Body of pancreas (tissue), 4 donors: ENCODE results near the gene DNAJB14. TPM values are rescaled to one million over a fixed set of nuclear protein-coding genes. Genes with fewer than 3 reads are reported as not detected.

Source experiments
- ATAC-seq: fragments of 150-250 bp; one replicate; pipeline ENCODE4 v1.9.1; 2016
- DNase-seq, 4 donors: peaks; one replicate each; pipeline ENCODE4 v3.0.0-alpha.2; 2019
- H3K27ac ChIP-seq, 4 donors: fragments of 200-600 bp; sonication (generic); 1 replicate in 3 of 4; 2 replicates in 1 of 4; pipeline versions ENCODE4 v1.5.1 to v1.6.1; 2016 to 2019; ENCODE audit warnings: mild to moderate bottlenecking in 1 of 4, mixed read lengths in 1 of 4, moderate library complexity in 1 of 4
- H3K27me3 ChIP-seq, 2 donors: fragments of 200-600 bp; sonication (generic); one replicate each; pipeline ENCODE4 v1.6.0; 2016; ENCODE audit warnings: mild to moderate bottlenecking in 1 of 2
- H3K36me3 ChIP-seq, 2 donors: fragments of 200-600 bp; sonication (generic); replicated peaks in 1 of 2; 2 replicates each; pipeline ENCODE4 v1.5.1; 2016; ENCODE audit warnings: low read depth in 2 of 2; ENCODE audit not compliant: insufficient read depth in 1 of 2
- H3K4me1 ChIP-seq: fragments of 200-600 bp; sonication (generic); one replicate; pipeline ENCODE4 v1.6.0; 2016
- H3K4me3 ChIP-seq, 2 donors: fragments of 200-600 bp; sonication (generic); 1 replicate in 1 of 2; 2 replicates in 1 of 2; pipeline ENCODE4 v1.5.1; 2016 to 2019
- H3K9me3 ChIP-seq, 3 donors: fragments of 200-600 bp; sonication (generic); 1 replicate in 2 of 3; 2 replicates in 1 of 3; pipeline ENCODE4 v1.5.1; 2016
- POLR2A ChIP-seq, 3 donors: fragments of 450-650 bp; IDR thresholded peaks; one replicate each; pipeline ENCODE4 v1.6.1; 2016; ENCODE audit warnings: antibody characterized with exemption in 3 of 3, mild to moderate bottlenecking in 2 of 3
- WGBS, 2 donors: methylation state at CpG; one replicate each; pipeline ENCODE4 v1.1.5; 2017; 5-methylcytosine and 5-hydroxymethylcytosine counted together
- intact Hi-C: fragments of 100-400 bp; cut with DNase I; formaldehyde crosslinking; loops from one replicate; pipeline ENCODE4 v1.15.1; 2023
- total RNA-seq, 2 donors: library from RNA; depleted of rRNA; stranded (reverse); fragments of >200 nt; gene quantifications; one replicate each; pipeline ENCODE4 v1.1.0, GENCODE V29; 2016
- TF ChIP-seq, protein P1 (sequence below), 7 experiments: fragments of 450-650 bp in 4 of 7; fragments of 200-600 bp in 3 of 7; sonication (generic) in 3 of 7; IDR thresholded peaks; one replicate each; pipeline ENCODE4 v1.5.1; 2016 to 2019; ENCODE audit warnings: antibody characterized with exemption in 7 of 7

DNAJB14 gene
- total RNA-seq, 2 donors from 2014 or later: 20.8 to 30.7 TPM

GRCh38 chr4:99868126-99868596, 78.3 kb downstream of the DNAJB14 start:
- Histone ChIP-seq H3K27me3 (no peaks in the 10 kb centered on the region), H3K27ac (no peak overlapping the region), H3K9me3 (no peaks in the 10 kb centered on the region), H3K36me3 (no peaks in the 10 kb centered on the region), H3K4me1 (no peaks in the 10 kb centered on the region), H3K4me3 (no peak overlapping the region)
- no peak for DNase-seq
- ATAC-seq: no peak
- intact Hi-C loops: no loop called here
- 52 to 53% methylated on average over 8 of the region's 8 CpGs for WGBS, 2 donors
- no peak for TF ChIP-seq POLR2A (IDR thresholded peaks at IDR 0.05)
- TF ChIP-seq, protein P1, sequence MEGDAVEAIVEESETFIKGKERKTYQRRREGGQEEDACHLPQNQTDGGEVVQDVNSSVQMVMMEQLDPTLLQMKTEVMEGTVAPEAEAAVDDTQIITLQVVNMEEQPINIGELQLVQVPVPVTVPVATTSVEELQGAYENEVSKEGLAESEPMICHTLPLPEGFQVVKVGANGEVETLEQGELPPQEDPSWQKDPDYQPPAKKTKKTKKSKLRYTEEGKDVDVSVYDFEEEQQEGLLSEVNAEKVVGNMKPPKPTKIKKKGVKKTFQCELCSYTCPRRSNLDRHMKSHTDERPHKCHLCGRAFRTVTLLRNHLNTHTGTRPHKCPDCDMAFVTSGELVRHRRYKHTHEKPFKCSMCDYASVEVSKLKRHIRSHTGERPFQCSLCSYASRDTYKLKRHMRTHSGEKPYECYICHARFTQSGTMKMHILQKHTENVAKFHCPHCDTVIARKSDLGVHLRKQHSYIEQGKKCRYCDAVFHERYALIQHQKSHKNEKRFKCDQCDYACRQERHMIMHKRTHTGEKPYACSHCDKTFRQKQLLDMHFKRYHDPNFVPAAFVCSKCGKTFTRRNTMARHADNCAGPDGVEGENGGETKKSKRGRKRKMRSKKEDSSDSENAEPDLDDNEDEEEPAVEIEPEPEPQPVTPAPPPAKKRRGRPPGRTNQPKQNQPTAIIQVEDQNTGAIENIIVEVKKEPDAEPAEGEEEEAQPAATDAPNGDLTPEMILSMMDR (IDR thresholded peaks at IDR 0.05): no peak

- H3K36me3 ChIP-seq: no peaks in the 10 kb centered on the region
- DNase-seq (no peak), ATAC-seq (no peak)
- no peaks in the 10 kb centered on the region for H3K4me1 ChIP-seq
- H3K27me3 ChIP-seq: no peaks in the 10 kb centered on the region
- TF ChIP-seq, protein P1 (IDR thresholded peaks at IDR 0.05): no peak
- TF ChIP-seq POLR2A (IDR thresholded peaks at IDR 0.05): no peak
- intact Hi-C loops: no loop called here
- 47 to 59% methylated on average over 3 of the region's 3 CpGs for WGBS, 2 donors
- H3K9me3 ChIP-seq: no peaks in the 10 kb centered on the region
- no peak overlapping the region for H3K27ac ChIP-seq
- H3K4me3 ChIP-seq: no peak overlapping the region
Measured at GRCh38 chr4:99863804-99864203, 82.6 kb downstream of the DNAJB14 start.

GRCh38 chr4:99861120-99861905, 85.1 kb downstream of the DNAJB14 start:
- 36 to 37% methylated on average over 5 of the region's 5 CpGs for WGBS, 2 donors
- TF ChIP-seq, protein P1 (IDR thresholded peaks at IDR 0.05): no peak
- no peak for TF ChIP-seq POLR2A (IDR thresholded peaks at IDR 0.05)
- Histone ChIP-seq H3K9me3 (no peaks in the 10 kb centered on the region), H3K4me1 (no peaks in the 10 kb centered on the region), H3K27me3 (no peaks in the 10 kb centered on the region), H3K27ac (no peak overlapping the region), H3K4me3 (no peak overlapping the region), H3K36me3 (no peaks in the 10 kb centered on the region)
- DNase-seq (no peak), ATAC-seq (no peak)
- intact Hi-C loops: no loop called here

GRCh38 chr4:99860521-99860920, 85.9 kb downstream of the DNAJB14 start:
- 55 to 57% methylated on average over 2 of the region's 2 CpGs for WGBS, 2 donors
- no peaks in the 10 kb centered on the region for H3K9me3 ChIP-seq
- no peaks in the 10 kb centered on the region for H3K36me3 ChIP-seq
- TF ChIP-seq, protein P1 (IDR thresholded peaks at IDR 0.05): no peak
- no peak for TF ChIP-seq POLR2A (IDR thresholded peaks at IDR 0.05)
- DNase-seq (no peak), ATAC-seq (no peak)
- H3K4me1 ChIP-seq: no peaks in the 10 kb centered on the region
- no peak overlapping the region for H3K4me3 ChIP-seq
- H3K27me3 ChIP-seq: no peaks in the 10 kb centered on the region
- no peak overlapping the region for H3K27ac ChIP-seq
- intact Hi-C loops: no loop called here

GRCh38 chr4:99859618-99860017, 86.8 kb downstream of the DNAJB14 start:
- 78 to 88% methylated on average over 2 of the region's 2 CpGs for WGBS, 2 donors
- Histone ChIP-seq H3K4me1 (no peaks in the 10 kb centered on the region), H3K27ac (no peak overlapping the region), H3K27me3 (no peaks in the 10 kb centered on the region), H3K9me3 (no peaks in the 10 kb centered on the region), H3K4me3 (no peak overlapping the region), H3K36me3 (no peaks in the 10 kb centered on the region)
- no peak for ATAC-seq
- TF ChIP-seq POLR2A (IDR thresholded peaks at IDR 0.05): no peak
- TF ChIP-seq, protein P1 (IDR thresholded peaks at IDR 0.05): no peak
- DNase-seq: no peak
- intact Hi-C loops: no loop called here
